Measurements from ENCODE around the gene TMEM98. TPM values are rescaled to one million over a fixed set of nuclear protein-coding genes. Genes with fewer than 3 reads are reported as not detected.

The TMEM98 gene
- total and polyA plus RNA-seq, 2 of the 4 experiments (the other 2 are of a cell fraction) = 173 to 195 TPM

GRCh38 chr17:32954477-32954876 is 26.5 kb downstream of the TMEM98 start:
- H2BK15ac ChIP-seq (ENCODE audit: low read depth, low read length) = no peak overlapping the region
- no peak overlapping the region for H3K4ac ChIP-seq (ENCODE audit: low read depth, low read length)
- H3K79me1 ChIP-seq (ENCODE audit: low read depth in 1 of 2, low read length in 2 of 2) = no peaks in the 10 kb centered on the region
- WGBS, 2 experiments (ENCODE audit: extremely low coverage in 2 of 2, insufficient read length in 1 of 2) = no CpG with 5 or more reads among the region's 8 CpGs
- H3K56ac ChIP-seq (ENCODE audit: extremely low read depth, insufficient read depth, low read length) = no peak overlapping the region
- no peak overlapping the region for H2AK5ac ChIP-seq (ENCODE audit: low read depth, low read length)
- no peak overlapping the region for H3K4me2 ChIP-seq (ENCODE audit: low read depth, low read length)
- H3K9me1 ChIP-seq (ENCODE audit: insufficient read depth, low read length) = no peaks in the 10 kb centered on the region
- H3K9ac ChIP-seq (ENCODE audit: low read depth, low read length) = no peak overlapping the region
- H2AFZ ChIP-seq (replicated peaks; ENCODE audit: low read length, poor library complexity) = no peak overlapping the region
- ChIA-PET CTCF (interaction anchor here (0.7 to 1.2 kb wide), 4 partner anchors 13 to 139 kb away, joined by 3 to 4 read pairs (median 3); no protein-coding TSS in a partner anchor), POLR2A (ENCODE audit: unreplicated experiment) (no interaction called here)
- H4K8ac ChIP-seq (ENCODE audit: low read depth in 2 of 2, low read length in 2 of 2) = no peak overlapping the region
- no peak overlapping the region for H4K5ac ChIP-seq (ENCODE audit: low read depth, low read length)
- H3K14ac ChIP-seq (replicated peaks; ENCODE audit: low read depth, low read length) = no peak overlapping the region
- H3K18ac ChIP-seq (ENCODE audit: low read depth, low read length) = no peak overlapping the region
- no peak overlapping the region for H2BK5ac ChIP-seq (ENCODE audit: low read depth, low read length, poor library complexity, severe bottlenecking)
- H3K36me3 ChIP-seq (ENCODE audit: control insufficient read depth, insufficient read depth, low read length) = no peaks in the 10 kb centered on the region
- H3K4me3 ChIP-seq (ENCODE audit: insufficient read depth, low read depth, low read length) = no peak overlapping the region
- BruUV-seq (replicated peaks) = no TSS peak
- in situ Hi-C loops (cut with MboI; ENCODE audit: low sequenced_read_pairs) = no loop called here
- no peak for ATAC-seq (ENCODE audit: low read depth)
- no peak overlapping the region for H3K27ac ChIP-seq (ENCODE audit: insufficient read depth, low read length)
- H3K4me1 ChIP-seq (ENCODE audit: control insufficient read depth, insufficient read depth, low read length) = no peaks in the 10 kb centered on the region
- TF ChIP-seq CHD1 (IDR thresholded peaks at IDR 0.05; ENCODE audit: low read depth, low read length) = no peak
- no peak for TF ChIP-seq RCOR1 (IDR thresholded peaks at IDR 0.05; ENCODE audit: insufficient replicate concordance, low read length)
- TF ChIP-seq RAD21 (IDR thresholded peaks at IDR 0.05; ENCODE audit: low read length) = no peak
- TF ChIP-seq MAZ (IDR thresholded peaks at IDR 0.05; ENCODE audit: borderline replicate concordance, low read depth, low read length) = no peak
- TF ChIP-seq NFE2L2 (IDR thresholded peaks at IDR 0.05; ENCODE audit: low read depth, low read length) = no peak
- no peak for TF ChIP-seq BHLHE40 (IDR thresholded peaks at IDR 0.05; ENCODE audit: low read depth, low read length)
- TF ChIP-seq USF2 (IDR thresholded peaks at IDR 0.05; ENCODE audit: low read depth, low read length) = no peak
- no peak for TF ChIP-seq CEBPB (IDR thresholded peaks at IDR 0.05; ENCODE audit: low read depth, low read length)
- TF ChIP-seq FOS (IDR thresholded peaks at IDR 0.05; ENCODE audit: low read depth, low read length) = no peak
- TF ChIP-seq ELK1 (IDR thresholded peaks at IDR 0.05; ENCODE audit: borderline replicate concordance, low read depth, low read length) = no peak
- TF ChIP-seq POLR2A (IDR thresholded peaks at IDR 0.05; ENCODE audit: low read depth, low read length) = no peak
- TF ChIP-seq SMC3 (IDR thresholded peaks at IDR 0.05; ENCODE audit: low read depth, low read length) = no peak
- no peak for TF ChIP-seq MAFK (IDR thresholded peaks at IDR 0.05; ENCODE audit: low read depth, low read length)
- TF ChIP-seq CTCF (conservative IDR thresholded peaks at IDR 0.05; ENCODE audit: low read depth, low read length) = no peak
- no peak for TF ChIP-seq MXI1 (IDR thresholded peaks at IDR 0.05; ENCODE audit: borderline replicate concordance, low read depth, low read length)
- H3K27me3 ChIP-seq (ENCODE audit: control insufficient read depth, insufficient read depth, low read length) = peaks cover 9% of the 10 kb centered on the region; the same call in 1 of the 2 replicates
- intact Hi-C loops (cut with micrococcal nuclease) = no loop called here
- no peak overlapping the region for H2AK9ac ChIP-seq (replicated peaks; ENCODE audit: low read depth, low read length, poor library complexity)
- H3K23ac ChIP-seq (ENCODE audit: low read depth, low read length) = no peak overlapping the region
- H2BK120ac ChIP-seq (ENCODE audit: low read depth, low read length) = no peak overlapping the region
- no peaks in the 10 kb centered on the region for H3K9me3 ChIP-seq (ENCODE audit: control insufficient read depth, insufficient read depth, low read length)
- H4K20me1 ChIP-seq (ENCODE audit: insufficient read depth, low read length) = no peaks in the 10 kb centered on the region
- dilution Hi-C loops (cut with HindIII; ENCODE audit: low sequenced_read_pairs, unreplicated experiment) = no loop called here
- no peak overlapping the region for H4K91ac ChIP-seq (ENCODE audit: insufficient read depth, low read depth, low read length)
- no peak for DNase-seq
- H2BK20ac ChIP-seq (ENCODE audit: low read depth, low read length) = no peak overlapping the region

All from IMR-90 (cell line).